ENCODE measurements around the gene SPSB1.

The SPSB1 gene

DNA sequence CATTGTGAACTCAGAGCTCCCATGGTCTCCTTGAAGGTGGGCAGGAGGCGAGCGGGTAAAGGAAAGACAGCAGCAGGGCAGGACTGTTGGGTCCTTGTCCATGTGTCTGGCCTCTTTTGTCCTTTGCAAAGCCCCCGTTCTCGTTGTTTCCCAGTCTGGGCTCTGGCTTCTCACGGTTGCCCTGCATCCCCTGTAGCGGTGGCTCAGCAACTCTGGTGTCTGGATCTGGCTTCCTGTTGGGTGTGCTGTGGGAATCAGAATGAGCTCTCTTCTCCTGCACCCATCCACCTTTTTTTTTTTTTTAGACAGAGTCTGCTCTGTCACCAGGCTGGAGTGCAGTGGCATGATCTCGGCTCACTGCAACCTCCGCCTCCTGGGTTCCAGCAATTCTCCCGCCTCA lies 47.0 kb upstream of the SPSB1 start (continued):
- no peak for TF ChIP-seq ZNF610 (tag by site-specific recombination; IDR thresholded peaks at IDR 0.05; ENCODE audit: borderline replicate concordance)
- no peak for TF ChIP-seq ZNF121 (tag by site-specific recombination; IDR thresholded peaks at IDR 0.05)
- TF ChIP-seq ZFHX2 (tag by site-specific recombination; conservative IDR thresholded peaks at IDR 0.05): no peak
- TF ChIP-seq ZNF623 (tag by site-specific recombination; IDR thresholded peaks at IDR 0.05): no peak
- no peak for TF ChIP-seq BCL11B (tag by site-specific recombination; IDR thresholded peaks at IDR 0.05; ENCODE audit: low read depth)
- no peak for TF ChIP-seq ZNF202 (tag by site-specific recombination; IDR thresholded peaks at IDR 0.05; ENCODE audit: borderline replicate concordance)
- TF ChIP-seq ZNF555 (tag by site-specific recombination; conservative IDR thresholded peaks at IDR 0.05): no peak

DNA sequence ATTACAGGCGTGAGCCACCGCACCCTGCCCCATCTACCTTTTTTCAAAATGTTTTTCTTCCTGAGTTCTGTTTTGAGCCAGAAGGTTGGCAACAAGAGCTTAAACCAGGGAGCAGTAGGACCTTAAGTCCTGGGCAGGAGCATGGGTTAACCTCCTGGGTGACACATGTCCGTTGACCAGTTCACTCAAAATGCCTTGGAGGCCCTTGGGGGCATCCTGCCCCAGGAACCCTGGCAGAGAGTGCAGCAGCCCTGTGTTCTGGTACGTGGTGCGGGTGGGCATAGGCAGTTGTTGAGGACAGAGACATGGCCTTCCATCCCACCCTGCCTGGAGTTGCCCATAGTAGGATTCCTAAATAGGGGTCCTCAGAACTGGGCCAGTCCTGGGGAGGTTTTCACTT lies 46.5 kb upstream of the SPSB1 start:
- Histone ChIP-seq H3K9me3 (ENCODE audit: control insufficient read depth, insufficient read depth, low read depth, low read length) (no peaks in the 10 kb centered on the region), H3K4me3 (ENCODE audit: low read depth, low read length) (no peak overlapping the region), H3K27ac (ENCODE audit: extremely low read depth, low read depth, low read length) (no peak overlapping the region), H3K4me1 (ENCODE audit: control insufficient read depth, insufficient read depth, low read length) (no peaks in the 10 kb centered on the region), H3K36me3 (ENCODE audit: control insufficient read depth in 2 of 2, insufficient read depth in 1 of 2, low read length in 2 of 2) (peaks cover 0 to 47% of the 10 kb centered on the region in 2 experiments; a peak in 1 of 3 replicates)
- ChIA-PET CTCF (interaction anchor here (0.7 to 3.1 kb wide), 3 partner anchors 11 to 249 kb away, joined by 3 to 14 read pairs (median 4); partner anchors contain the start of gene H6PD), POLR2A (interaction anchor here (1.6 kb wide), 1 partner anchor 10 kb away, joined by 8 read pairs; no protein-coding TSS in a partner anchor)
- TF ChIP-seq ZNF169 (tag by site-specific recombination; IDR thresholded peaks at IDR 0.05): no peak
- no peak for TF ChIP-seq ZNF510 (tag by site-specific recombination; IDR thresholded peaks at IDR 0.05; ENCODE audit: insufficient replicate concordance)
- TF ChIP-seq ZNF239 (tag by site-specific recombination; IDR thresholded peaks at IDR 0.05): no peak
- TF ChIP-seq, protein P1, sequence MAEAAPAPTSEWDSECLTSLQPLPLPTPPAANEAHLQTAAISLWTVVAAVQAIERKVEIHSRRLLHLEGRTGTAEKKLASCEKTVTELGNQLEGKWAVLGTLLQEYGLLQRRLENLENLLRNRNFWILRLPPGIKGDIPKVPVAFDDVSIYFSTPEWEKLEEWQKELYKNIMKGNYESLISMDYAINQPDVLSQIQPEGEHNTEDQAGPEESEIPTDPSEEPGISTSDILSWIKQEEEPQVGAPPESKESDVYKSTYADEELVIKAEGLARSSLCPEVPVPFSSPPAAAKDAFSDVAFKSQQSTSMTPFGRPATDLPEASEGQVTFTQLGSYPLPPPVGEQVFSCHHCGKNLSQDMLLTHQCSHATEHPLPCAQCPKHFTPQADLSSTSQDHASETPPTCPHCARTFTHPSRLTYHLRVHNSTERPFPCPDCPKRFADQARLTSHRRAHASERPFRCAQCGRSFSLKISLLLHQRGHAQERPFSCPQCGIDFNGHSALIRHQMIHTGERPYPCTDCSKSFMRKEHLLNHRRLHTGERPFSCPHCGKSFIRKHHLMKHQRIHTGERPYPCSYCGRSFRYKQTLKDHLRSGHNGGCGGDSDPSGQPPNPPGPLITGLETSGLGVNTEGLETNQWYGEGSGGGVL (tag by site-specific recombination; IDR thresholded peaks at IDR 0.05): no peak
- TF ChIP-seq, protein P2, sequence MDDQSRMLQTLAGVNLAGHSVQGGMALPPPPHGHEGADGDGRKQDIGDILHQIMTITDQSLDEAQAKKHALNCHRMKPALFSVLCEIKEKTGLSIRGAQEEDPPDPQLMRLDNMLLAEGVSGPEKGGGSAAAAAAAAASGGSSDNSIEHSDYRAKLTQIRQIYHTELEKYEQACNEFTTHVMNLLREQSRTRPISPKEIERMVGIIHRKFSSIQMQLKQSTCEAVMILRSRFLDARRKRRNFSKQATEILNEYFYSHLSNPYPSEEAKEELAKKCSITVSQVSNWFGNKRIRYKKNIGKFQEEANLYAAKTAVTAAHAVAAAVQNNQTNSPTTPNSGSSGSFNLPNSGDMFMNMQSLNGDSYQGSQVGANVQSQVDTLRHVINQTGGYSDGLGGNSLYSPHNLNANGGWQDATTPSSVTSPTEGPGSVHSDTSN (CRISPR knock-in tag; IDR thresholded peaks at IDR 0.05): no peak
- no peak for TF ChIP-seq ZNF701 (tag by site-specific recombination; IDR thresholded peaks at IDR 0.05)
- TF ChIP-seq ZBTB20 (tag by site-specific recombination; IDR thresholded peaks at IDR 0.05): no peak
- TF ChIP-seq ZNF768 (tag by site-specific recombination; IDR thresholded peaks at IDR 0.05): no peak
- TF ChIP-seq ZNF561 (tag by site-specific recombination; IDR thresholded peaks at IDR 0.05; ENCODE audit: borderline replicate concordance): no peak
- no peak for TF ChIP-seq ZNF791 (tag by site-specific recombination; IDR thresholded peaks at IDR 0.05)
- no peak for TF ChIP-seq ZNF658 (tag by site-specific recombination; IDR thresholded peaks at IDR 0.05)
- TF ChIP-seq, protein P3, sequence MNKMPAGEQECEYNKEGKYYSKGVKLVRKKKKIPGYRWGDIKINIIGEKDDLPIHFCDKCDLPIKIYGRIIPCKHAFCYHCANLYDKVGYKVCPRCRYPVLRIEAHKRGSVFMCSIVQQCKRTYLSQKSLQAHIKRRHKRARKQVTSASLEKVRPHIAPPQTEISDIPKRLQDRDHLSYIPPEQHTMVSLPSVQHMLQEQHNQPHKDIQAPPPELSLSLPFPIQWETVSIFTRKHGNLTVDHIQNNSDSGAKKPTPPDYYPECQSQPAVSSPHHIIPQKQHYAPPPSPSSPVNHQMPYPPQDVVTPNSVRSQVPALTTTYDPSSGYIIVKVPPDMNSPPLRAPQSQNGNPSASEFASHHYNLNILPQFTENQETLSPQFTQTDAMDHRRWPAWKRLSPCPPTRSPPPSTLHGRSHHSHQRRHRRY (tag by site-specific recombination; IDR thresholded peaks at IDR 0.05): no peak
- no peak for TF ChIP-seq KLF9 (tag by site-specific recombination; IDR thresholded peaks at IDR 0.05; ENCODE audit: low read depth)
- TF ChIP-seq MYNN (tag by site-specific recombination; IDR thresholded peaks at IDR 0.05; ENCODE audit: borderline replicate concordance): no peak
